Activated naive CD4-positive, alpha-beta T cell treated with anti-CD3 and anti-CD28 coated beads for 36 hours (primary cell): ENCODE measurements around the gene PRKN. TPM values are rescaled to one million over a fixed set of nuclear protein-coding genes. Genes with fewer than 3 reads are reported as not detected.

Experiments
- CTCF ChIA-PET: fragments of 350-600 bp; sonication (Branson Sonifier 250); formaldehyde crosslinking; loops from one replicate; lab custom pipeline; 2021; ENCODE audit warnings: antibody characterized with exemption; lab: Charles Lee
- DNase-seq: peaks from one replicate; pipeline ENCODE4 v3.0.0-alpha.2; 2020
- H3K27ac Mint-ChIP-seq: one replicate; pipeline ENCODE4 v1.8.0; 2021; ENCODE audit warnings: mild to moderate bottlenecking, mixed read lengths
- H3K27me3 Mint-ChIP-seq: one replicate; pipeline ENCODE4 v1.8.0; 2021; ENCODE audit warnings: low read depth, mixed read lengths
- H3K36me3 Mint-ChIP-seq: one replicate; pipeline ENCODE4 v1.8.0; 2021; ENCODE audit warnings: low read depth, mixed read lengths
- H3K4me1 Mint-ChIP-seq: one replicate; pipeline ENCODE4 v1.8.0; 2021; ENCODE audit warnings: low read depth, mixed read lengths
- H3K4me3 Mint-ChIP-seq: one replicate; pipeline ENCODE4 v1.8.0; 2021; ENCODE audit warnings: mild to moderate bottlenecking, moderate library complexity, mixed read lengths
- H3K9me3 Mint-ChIP-seq: one replicate; pipeline ENCODE4 v1.8.0; 2021; ENCODE audit warnings: mixed read lengths
- intact Hi-C: fragments of 100-400 bp; cut with micrococcal nuclease; formaldehyde crosslinking; loops from one replicate; pipeline ENCODE4 v1.15.1; 2023
- total RNA-seq, 2 experiments: library from RNA; stranded (reverse); gene quantifications; one replicate each; pipeline ENCODE4 v1.2.3, GENCODE V29; 2021

Gene PRKN
- total RNA-seq, 2 experiments from 2014 or later, result 0.33 to 0.72 TPM

GRCh38 chr6:162448294-162448693, 279.3 kb downstream of the PRKN start:
- Mint-ChIP-seq H3K27me3 (no peaks in the 10 kb centered on the region), H3K27ac (no peak overlapping the region), H3K4me3 (no peak overlapping the region), H3K9me3 (no peaks in the 10 kb centered on the region), H3K4me1 (no peaks in the 10 kb centered on the region), H3K36me3 (peaks cover 8% of the 10 kb centered on the region)
- CTCF ChIA-PET, result no interaction called here
- intact Hi-C loops, result no loop called here
- no peak for DNase-seq

- Mint-ChIP-seq H3K27ac (no peak overlapping the region), H3K9me3 (peaks cover 21% of the 10 kb centered on the region), H3K4me3 (no peak overlapping the region), H3K36me3 (peaks cover 34% of the 10 kb centered on the region), H3K27me3 (no peaks in the 10 kb centered on the region), H3K4me1 (no peaks in the 10 kb centered on the region)
- intact Hi-C loops, result no loop called here
- DNase-seq, result no peak
- CTCF ChIA-PET, result no interaction called here
Measured at GRCh38 chr6:162443101-162443500, 284.5 kb downstream of the PRKN start.

GRCh38 chr6:162442687-162443086, 284.9 kb downstream of the PRKN start:
- Mint-ChIP-seq H3K27me3 (no peaks in the 10 kb centered on the region), H3K9me3 (peaks cover 21% of the 10 kb centered on the region), H3K27ac (no peak overlapping the region), H3K4me1 (no peaks in the 10 kb centered on the region), H3K36me3 (peaks cover 34% of the 10 kb centered on the region), H3K4me3 (no peak overlapping the region)
- no peak for DNase-seq
- CTCF ChIA-PET, result no interaction called here
- intact Hi-C loops, result no loop called here

- Mint-ChIP-seq H3K27me3 (no peaks in the 10 kb centered on the region), H3K27ac (no peak overlapping the region), H3K36me3 (peaks cover 35% of the 10 kb centered on the region), H3K9me3 (peaks cover 21% of the 10 kb centered on the region), H3K4me1 (no peaks in the 10 kb centered on the region), H3K4me3 (no peak overlapping the region)
- intact Hi-C loops, result no loop called here
- DNase-seq, result no peak
- CTCF ChIA-PET, result no interaction called here
Measured at GRCh38 chr6:162441991-162442390, 285.6 kb downstream of the PRKN start.

- Mint-ChIP-seq H3K4me3 (no peak overlapping the region), H3K9me3 (peaks cover 21% of the 10 kb centered on the region), H3K36me3 (peaks cover 29% of the 10 kb centered on the region), H3K27me3 (no peaks in the 10 kb centered on the region), H3K4me1 (no peaks in the 10 kb centered on the region), H3K27ac (no peak overlapping the region)
- intact Hi-C loops, result no loop called here
- DNase-seq, result no peak
- CTCF ChIA-PET, result no interaction called here
Measured at GRCh38 chr6:162438980-162439379, 288.6 kb downstream of the PRKN start.

GRCh38 chr6:162435071-162435470, 292.5 kb downstream of the PRKN start:
- no peaks in the 10 kb centered on the region for H3K4me1 Mint-ChIP-seq
- CTCF ChIA-PET, result no interaction called here
- no peak overlapping the region for H3K27ac Mint-ChIP-seq
- H3K36me3 Mint-ChIP-seq, result peaks cover 8% of the 10 kb centered on the region
- H3K4me3 Mint-ChIP-seq, result no peak overlapping the region
- intact Hi-C loops, result no loop called here
- H3K9me3 Mint-ChIP-seq, result peaks cover 17% of the 10 kb centered on the region
- no peak for DNase-seq
- H3K27me3 Mint-ChIP-seq, result no peaks in the 10 kb centered on the region

GRCh38 chr6:162421004-162421403, 306.6 kb downstream of the PRKN start:
- Mint-ChIP-seq H3K36me3 (peaks cover 4% of the 10 kb centered on the region), H3K4me3 (no peak overlapping the region), H3K4me1 (no peaks in the 10 kb centered on the region), H3K27me3 (no peaks in the 10 kb centered on the region), H3K9me3 (no peaks in the 10 kb centered on the region), H3K27ac (no peak overlapping the region)
- intact Hi-C loops, result no loop called here
- no peak for DNase-seq
- CTCF ChIA-PET, result no interaction called here

GRCh38 chr6:162416831-162417537, 310.6 kb downstream of the PRKN start:
- DNase-seq, result no peak
- Mint-ChIP-seq H3K4me3 (no peak overlapping the region), H3K4me1 (no peaks in the 10 kb centered on the region), H3K9me3 (no peaks in the 10 kb centered on the region), H3K36me3 (no peaks in the 10 kb centered on the region), H3K27me3 (no peaks in the 10 kb centered on the region), H3K27ac (no peak overlapping the region)
- CTCF ChIA-PET, result no interaction called here
- intact Hi-C loops, result no loop called here

- H3K36me3 Mint-ChIP-seq, result no peaks in the 10 kb centered on the region
Measured at GRCh38 chr6:162416307-162416706, 311.3 kb downstream of the PRKN start.

GRCh38 chr6:162409741-162410691, 317.6 kb downstream of the PRKN start:
- intact Hi-C loops, result no loop called here
- CTCF ChIA-PET, result no interaction called here
- H3K4me3 Mint-ChIP-seq, result no peak overlapping the region
- no peaks in the 10 kb centered on the region for H3K36me3 Mint-ChIP-seq
- no peak for DNase-seq
- H3K27ac Mint-ChIP-seq, result no peak overlapping the region
- H3K9me3 Mint-ChIP-seq, result no peaks in the 10 kb centered on the region
- H3K27me3 Mint-ChIP-seq, result no peaks in the 10 kb centered on the region
- H3K4me1 Mint-ChIP-seq, result no peaks in the 10 kb centered on the region

More at GRCh38 chr6:162416307-162416706, 311.3 kb downstream of the PRKN start:
- no peak overlapping the region for H3K4me3 Mint-ChIP-seq
- H3K27me3 Mint-ChIP-seq, result no peaks in the 10 kb centered on the region
- intact Hi-C loops, result no loop called here
- no peaks in the 10 kb centered on the region for H3K4me1 Mint-ChIP-seq
- no peaks in the 10 kb centered on the region for H3K9me3 Mint-ChIP-seq
- no peak for DNase-seq
- H3K27ac Mint-ChIP-seq, result no peak overlapping the region
- CTCF ChIA-PET, result no interaction called here

GRCh38 chr6:162408826-162409535, 318.6 kb downstream of the PRKN start:
- Mint-ChIP-seq H3K4me1 (no peaks in the 10 kb centered on the region), H3K36me3 (no peaks in the 10 kb centered on the region), H3K4me3 (no peak overlapping the region), H3K9me3 (no peaks in the 10 kb centered on the region), H3K27ac (no peak overlapping the region), H3K27me3 (no peaks in the 10 kb centered on the region)
- DNase-seq, result no peak
- intact Hi-C loops, result no loop called here
- CTCF ChIA-PET, result no interaction called here

- Mint-ChIP-seq H3K27ac (no peak overlapping the region), H3K27me3 (no peaks in the 10 kb centered on the region), H3K4me3 (no peak overlapping the region), H3K9me3 (no peaks in the 10 kb centered on the region), H3K36me3 (no peaks in the 10 kb centered on the region), H3K4me1 (no peaks in the 10 kb centered on the region)
- no peak for DNase-seq
- CTCF ChIA-PET, result interaction anchor here (0.6 kb wide), 1 partner anchor 20 kb away, joined by 3 read pairs; no protein-coding TSS in a partner anchor
- intact Hi-C loops, result no loop called here
Measured at GRCh38 chr6:162404951-162405350, 322.6 kb downstream of the PRKN start.
